Mesothelial cell of epicardium (in vitro differentiated cells): ENCODE results near the gene BEND5. TPM values are rescaled to one million over a fixed set of nuclear protein-coding genes. Genes with fewer than 3 reads are reported as not detected.

Experiments used
- DNase-seq, 2 experiments: peaks; one replicate each; pipeline ENCODE4 v3.0.0; 2021; ENCODE audit warnings: low spot score in 2 of 2; ENCODE audit not compliant: unreplicated experiment in 2 of 2
- H3K27ac Mint-ChIP-seq: 2 replicates; pipeline ENCODE4 v1.8.0; 2021; ENCODE audit warnings: mixed read lengths
- H3K27me3 Mint-ChIP-seq: 2 replicates; pipeline ENCODE4 v1.8.0; 2021; ENCODE audit warnings: low read depth, mixed read lengths
- H3K36me3 Mint-ChIP-seq: 2 replicates; pipeline ENCODE4 v1.8.0; 2021; ENCODE audit warnings: mixed read lengths
- H3K4me1 Mint-ChIP-seq: 2 replicates; pipeline ENCODE4 v1.8.0; 2021; ENCODE audit warnings: mixed read lengths
- H3K4me3 Mint-ChIP-seq: 2 replicates; pipeline ENCODE4 v1.8.0; 2021; ENCODE audit warnings: mild to moderate bottlenecking, moderate library complexity, mixed read lengths
- H3K9me3 Mint-ChIP-seq: 2 replicates; pipeline ENCODE4 v1.8.0; 2021; ENCODE audit warnings: mixed read lengths
- CTCF ChIP-seq: fragments of 200-600 bp; sonication (generic); IDR thresholded peaks from one replicate; pipeline ENCODE4 v1.5.0; 2021; ENCODE audit warnings: antibody characterized with exemption; ENCODE audit not compliant: unreplicated experiment
- total RNA-seq: library from RNA; stranded (reverse); gene quantifications from 3 replicates; pipeline ENCODE4 v1.2.1, GENCODE V29; 2021

Gene BEND5, protein sequence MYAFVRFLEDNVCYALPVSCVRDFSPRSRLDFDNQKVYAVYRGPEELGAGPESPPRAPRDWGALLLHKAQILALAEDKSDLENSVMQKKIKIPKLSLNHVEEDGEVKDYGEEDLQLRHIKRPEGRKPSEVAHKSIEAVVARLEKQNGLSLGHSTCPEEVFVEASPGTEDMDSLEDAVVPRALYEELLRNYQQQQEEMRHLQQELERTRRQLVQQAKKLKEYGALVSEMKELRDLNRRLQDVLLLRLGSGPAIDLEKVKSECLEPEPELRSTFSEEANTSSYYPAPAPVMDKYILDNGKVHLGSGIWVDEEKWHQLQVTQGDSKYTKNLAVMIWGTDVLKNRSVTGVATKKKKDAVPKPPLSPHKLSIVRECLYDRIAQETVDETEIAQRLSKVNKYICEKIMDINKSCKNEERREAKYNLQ
- total RNA-seq, result 11.3 to 14.8 TPM (median 13.7 TPM) in 3 replicates

- Mint-ChIP-seq H3K9me3 (no peaks in the 10 kb centered on the region), H3K27ac (peak within 1 kb of the TSS; percentile 87), H3K4me1 (peaks cover 19% of the 10 kb centered on the region), H3K27me3 (peaks cover 13% of the 10 kb centered on the region), H3K36me3 (peaks cover 4% of the 10 kb centered on the region), H3K4me3 (peak within 1 kb of the TSS; percentile 93)
- peak; percentile 52 to 70 for DNase-seq
- no peak for TF ChIP-seq CTCF
These were observed at the start of gene BEND5 for GRCh38 chr1:48776393-48777218. Gene BEND5 (minus strand): TSS chr1:48776891. CDS start chr1:48776831, 60 bp downstream.

GRCh38 chr1:48823168-48823567 is 46.5 kb upstream of the BEND5 start:
- H3K9me3 Mint-ChIP-seq, result no peaks in the 10 kb centered on the region
- no peak overlapping the region for H3K27ac Mint-ChIP-seq
- TF ChIP-seq CTCF, result no peak
- no peak overlapping the region for H3K4me3 Mint-ChIP-seq
- H3K4me1 Mint-ChIP-seq, result no peaks in the 10 kb centered on the region
- H3K27me3 Mint-ChIP-seq, result peaks cover 66% of the 10 kb centered on the region
- DNase-seq, result no peak
- H3K36me3 Mint-ChIP-seq, result no peaks in the 10 kb centered on the region

DNA sequence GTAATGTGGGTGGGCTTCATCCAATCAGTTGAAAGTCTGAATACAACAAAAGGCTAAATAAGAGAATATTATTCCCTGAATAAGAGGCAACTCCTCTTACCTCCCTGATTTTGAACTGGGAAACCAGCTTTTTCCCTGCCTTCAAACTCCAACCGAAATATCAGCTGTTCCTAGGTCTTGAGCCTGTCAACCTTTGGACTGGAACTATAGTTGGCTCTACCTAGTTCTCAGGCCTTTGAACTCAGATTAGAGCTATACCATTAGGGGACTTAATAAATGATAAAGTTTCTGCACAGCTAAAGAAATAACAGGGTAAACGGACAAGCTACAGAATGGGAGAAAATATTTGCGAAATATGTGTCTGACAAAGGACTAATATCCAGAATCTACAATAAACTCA is 43.8 kb upstream of the BEND5 start:
- Mint-ChIP-seq H3K4me1 (no peaks in the 10 kb centered on the region), H3K27ac (no peak overlapping the region), H3K27me3 (peaks cover 45% of the 10 kb centered on the region), H3K36me3 (no peaks in the 10 kb centered on the region), H3K9me3 (no peaks in the 10 kb centered on the region), H3K4me3 (no peak overlapping the region)
- TF ChIP-seq CTCF, result no peak
- DNase-seq, result no peak

- H3K27ac Mint-ChIP-seq, result no peak overlapping the region
- H3K4me1 Mint-ChIP-seq, result no peaks in the 10 kb centered on the region
- H3K36me3 Mint-ChIP-seq, result no peaks in the 10 kb centered on the region
- no peaks in the 10 kb centered on the region for H3K9me3 Mint-ChIP-seq
- DNase-seq, result peak; percentile 28 to 68
- peak; percentile 43 for TF ChIP-seq CTCF
- no peak overlapping the region for H3K4me3 Mint-ChIP-seq
- H3K27me3 Mint-ChIP-seq, result peaks cover 27% of the 10 kb centered on the region
These were observed 40.9 kb upstream of the BEND5 start for GRCh38 chr1:48817505-48818114.

DNA sequence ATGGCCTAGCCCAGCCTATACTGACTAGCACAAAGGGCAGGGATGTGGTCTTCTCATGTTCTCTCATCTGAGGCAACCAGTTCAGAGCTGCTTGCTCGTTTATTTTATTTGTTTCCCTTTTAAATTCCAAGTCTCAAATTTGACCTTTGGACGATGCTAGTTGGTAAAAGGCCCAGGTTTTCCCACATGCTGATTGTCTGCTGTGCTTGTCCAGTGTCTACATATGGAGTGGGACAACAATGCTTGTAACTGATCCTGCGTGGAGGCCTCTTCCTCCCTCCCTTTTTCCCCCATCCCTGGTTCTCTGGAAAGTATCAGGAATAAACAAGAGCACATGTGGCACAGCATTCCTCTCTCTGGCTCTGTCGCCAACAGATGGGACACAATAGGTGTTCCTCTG is 34.0 kb upstream of the BEND5 start:
- TF ChIP-seq CTCF, result no peak
- H3K4me3 Mint-ChIP-seq, result no peak overlapping the region
- H3K9me3 Mint-ChIP-seq, result no peaks in the 10 kb centered on the region
- no peak for DNase-seq
- H3K4me1 Mint-ChIP-seq, result no peaks in the 10 kb centered on the region
- peaks cover 25% of the 10 kb centered on the region for H3K27me3 Mint-ChIP-seq
- no peak overlapping the region for H3K27ac Mint-ChIP-seq
- H3K36me3 Mint-ChIP-seq, result no peaks in the 10 kb centered on the region
